ENCODE measurements around the gene APBB1. TPM values are rescaled to one million over a fixed set of nuclear protein-coding genes. Genes with fewer than 3 reads are reported as not detected.

APBB1 gene
- total RNA-seq, 1 donor from 2014 or later: 29.2 TPM

DNA sequence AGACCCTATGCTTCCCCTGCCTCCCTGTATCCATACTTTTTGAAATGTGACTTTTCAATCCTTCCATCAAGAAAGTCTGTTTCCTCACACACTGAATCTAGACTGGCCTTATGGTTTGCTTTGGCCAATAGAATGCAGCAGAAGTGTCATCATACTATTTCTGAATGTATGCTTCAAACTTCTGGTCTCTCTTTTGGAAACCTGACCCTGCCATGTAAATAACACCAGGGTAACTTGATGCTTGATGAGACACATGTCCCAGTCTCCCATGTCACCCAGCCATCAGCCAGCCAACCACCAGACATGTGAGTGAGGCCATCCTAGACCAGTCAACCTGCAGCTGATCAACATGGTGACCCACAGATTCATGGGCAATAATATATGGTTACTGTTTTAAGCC lies 68.9 kb downstream of the APBB1 start:
- H3K4me3 ChIP-seq: no peak overlapping the region

DNA sequence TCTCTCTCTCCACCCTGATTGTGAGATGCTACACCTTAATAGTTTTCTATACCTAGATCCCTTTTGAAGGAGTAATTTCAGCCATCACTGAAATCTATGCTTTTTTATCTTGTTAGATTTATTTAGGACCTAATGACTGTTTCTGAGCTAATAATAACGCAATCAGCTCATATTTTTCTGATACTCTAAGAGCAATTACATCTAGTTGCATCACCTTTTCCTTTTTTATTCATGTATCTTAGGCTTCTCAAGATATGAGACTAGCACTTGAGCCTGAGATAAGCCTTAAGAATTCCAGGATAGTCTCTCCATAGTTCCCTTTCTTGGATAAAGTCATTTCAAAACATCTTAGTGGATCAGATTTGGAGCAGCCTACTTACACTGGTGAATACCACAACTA lies 73.5 kb downstream of the APBB1 start:
- no peaks in the 10 kb centered on the region for H3K4me1 ChIP-seq
- intact Hi-C loops (cut with DNase I): no loop called here
- no peaks in the 10 kb centered on the region for H3K9me3 ChIP-seq
- H3K27ac ChIP-seq: no peak overlapping the region
- TF ChIP-seq, protein P1, sequence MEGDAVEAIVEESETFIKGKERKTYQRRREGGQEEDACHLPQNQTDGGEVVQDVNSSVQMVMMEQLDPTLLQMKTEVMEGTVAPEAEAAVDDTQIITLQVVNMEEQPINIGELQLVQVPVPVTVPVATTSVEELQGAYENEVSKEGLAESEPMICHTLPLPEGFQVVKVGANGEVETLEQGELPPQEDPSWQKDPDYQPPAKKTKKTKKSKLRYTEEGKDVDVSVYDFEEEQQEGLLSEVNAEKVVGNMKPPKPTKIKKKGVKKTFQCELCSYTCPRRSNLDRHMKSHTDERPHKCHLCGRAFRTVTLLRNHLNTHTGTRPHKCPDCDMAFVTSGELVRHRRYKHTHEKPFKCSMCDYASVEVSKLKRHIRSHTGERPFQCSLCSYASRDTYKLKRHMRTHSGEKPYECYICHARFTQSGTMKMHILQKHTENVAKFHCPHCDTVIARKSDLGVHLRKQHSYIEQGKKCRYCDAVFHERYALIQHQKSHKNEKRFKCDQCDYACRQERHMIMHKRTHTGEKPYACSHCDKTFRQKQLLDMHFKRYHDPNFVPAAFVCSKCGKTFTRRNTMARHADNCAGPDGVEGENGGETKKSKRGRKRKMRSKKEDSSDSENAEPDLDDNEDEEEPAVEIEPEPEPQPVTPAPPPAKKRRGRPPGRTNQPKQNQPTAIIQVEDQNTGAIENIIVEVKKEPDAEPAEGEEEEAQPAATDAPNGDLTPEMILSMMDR (IDR thresholded peaks at IDR 0.05): no peak
- H3K36me3 ChIP-seq: no peaks in the 10 kb centered on the region
- H3K27me3 ChIP-seq: no peaks in the 10 kb centered on the region
- H3K4me3 ChIP-seq: no peak overlapping the region
- no peak for DNase-seq (ENCODE audit: low spot score in 2 of 2)

More for the DNA sequence above, 68.9 kb downstream of the APBB1 start:
- no peak for DNase-seq (ENCODE audit: low spot score in 2 of 2)
- no peaks in the 10 kb centered on the region for H3K9me3 ChIP-seq
- H3K4me1 ChIP-seq: no peaks in the 10 kb centered on the region
- H3K27me3 ChIP-seq: no peaks in the 10 kb centered on the region
- TF ChIP-seq, protein P1 (IDR thresholded peaks at IDR 0.05): no peak
- intact Hi-C loops (cut with DNase I): no loop called here
- H3K36me3 ChIP-seq: no peaks in the 10 kb centered on the region
- H3K27ac ChIP-seq: no peak overlapping the region

Other genes with a start within 250 kb of the APBB1 start
- not detected for gene OR52B2, start 248.8 kb downstream of the APBB1 start, total RNA-seq
- gene OR52W1, start 219.9 kb downstream of the APBB1 start, total RNA-seq: not detected
- not detected for gene C11orf42, start 213.5 kb downstream of the APBB1 start, total RNA-seq
- 31.9 TPM for gene FHIP1B, start 184.5 kb downstream of the APBB1 start, total RNA-seq
- not detected for gene CNGA4, start 180.0 kb downstream of the APBB1 start, total RNA-seq
- gene CCKBR, start 159.3 kb downstream of the APBB1 start, total RNA-seq: not detected
- 596 TPM for gene CAVIN3, start 98.6 kb downstream of the APBB1 start, total RNA-seq
- gene SMPD1, start 28.6 kb downstream of the APBB1 start, total RNA-seq: 48.6 TPM
- gene HPX, start 21.9 kb upstream of the APBB1 start, total RNA-seq: 16.8 TPM
- gene TRIM3, start 54.8 kb upstream of the APBB1 start, total RNA-seq: 33.8 TPM
- gene ARFIP2, start 62.2 kb upstream of the APBB1 start, total RNA-seq: 87.8 TPM
- 19.2 TPM for gene TIMM10B, start 62.4 kb upstream of the APBB1 start, total RNA-seq
- 2.3 TPM for gene DNHD1, start 78.2 kb upstream of the APBB1 start, total RNA-seq
- gene RRP8, start 184.5 kb upstream of the APBB1 start, total RNA-seq: 9.2 TPM
- 183 TPM for gene ILK, start 184.7 kb upstream of the APBB1 start, total RNA-seq
- gene TAF10, start 193.1 kb upstream of the APBB1 start, total RNA-seq: 76.0 TPM
- 96.7 TPM for gene TPP1, start 200.3 kb upstream of the APBB1 start, total RNA-seq
- gene DCHS1, start 236.7 kb upstream of the APBB1 start, total RNA-seq: 58.0 TPM